NCI-H1105 (cell line): Measurements from ENCODE around the gene CMTM4.
A peak's percentile ranks its signal among the peaks of the same experiment; 100 is the strongest.
"Not testable (repeated sequence)": the region's sequence is repeated elsewhere in the genome, so short reads cannot be mapped to it uniquely, and the experiment has no call there.

Source experiments
- DNase-seq: peaks from one replicate; lab custom pipeline; 2025; lab: John Stamatoyannopoulos, UW

The CMTM4 gene

GRCh38 chr16:66616169-66616568, 80.4 kb downstream of the CMTM4 start:
- no peak for DNase-seq

DNA sequence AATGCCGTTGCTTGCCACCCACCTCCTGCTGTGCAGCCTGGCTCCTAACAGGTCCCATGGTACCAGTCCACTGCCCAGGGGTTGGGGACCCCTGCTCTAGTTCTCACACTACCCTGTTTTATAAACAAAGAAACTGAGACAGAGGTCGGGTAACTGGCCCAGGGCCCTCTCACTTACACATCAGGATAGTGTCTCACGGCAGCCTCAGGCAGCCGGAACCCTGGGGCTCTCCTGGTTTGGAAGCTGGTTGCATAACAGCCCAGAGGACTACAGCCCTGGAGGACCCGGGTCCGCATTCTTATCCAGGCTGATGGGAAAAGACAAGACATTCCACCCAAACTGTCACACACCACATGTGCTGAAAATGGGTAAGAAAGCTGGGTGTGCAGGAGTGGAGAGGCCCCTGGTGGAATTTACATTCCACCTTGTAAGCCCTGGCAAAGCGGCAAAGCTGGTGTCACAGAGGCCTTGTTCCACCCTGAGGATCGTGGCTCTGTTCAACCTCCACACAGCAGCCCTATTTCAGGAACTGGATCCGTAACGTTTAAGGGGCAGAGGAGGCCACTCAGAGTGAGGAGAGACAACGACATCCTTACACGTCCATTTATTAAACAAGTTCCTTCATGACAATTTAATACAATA, 82.3 kb downstream of the CMTM4 start:
- no peak for DNase-seq

- DNase-seq, result no peak
These were observed 84.1 kb downstream of the CMTM4 start for GRCh38 chr16:66612422-66612821.

DNA sequence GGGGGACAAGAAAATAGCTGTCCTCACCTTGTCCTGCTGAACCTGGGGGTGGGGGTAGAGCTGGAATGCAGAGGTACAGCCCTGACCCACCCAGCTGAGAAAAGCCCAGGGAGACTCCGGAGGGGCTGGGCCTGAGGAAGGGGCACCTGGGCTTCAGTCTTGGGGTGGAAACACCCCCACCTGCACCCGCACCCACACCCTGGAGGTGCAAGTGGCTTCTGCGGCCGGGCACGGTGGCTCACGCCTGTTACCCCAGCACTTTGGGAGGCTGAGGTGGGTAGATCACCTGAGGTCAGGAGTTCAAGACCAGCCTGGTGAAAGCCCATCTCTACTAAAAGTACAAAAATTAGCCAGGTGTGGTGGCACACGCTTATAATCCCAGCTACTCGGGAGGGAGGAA, 84.6 kb downstream of the CMTM4 start:
- DNase-seq, result not testable (repeated sequence)

- no peak for DNase-seq
These were observed 86.3 kb downstream of the CMTM4 start for GRCh38 chr16:66610111-66610820.

DNA sequence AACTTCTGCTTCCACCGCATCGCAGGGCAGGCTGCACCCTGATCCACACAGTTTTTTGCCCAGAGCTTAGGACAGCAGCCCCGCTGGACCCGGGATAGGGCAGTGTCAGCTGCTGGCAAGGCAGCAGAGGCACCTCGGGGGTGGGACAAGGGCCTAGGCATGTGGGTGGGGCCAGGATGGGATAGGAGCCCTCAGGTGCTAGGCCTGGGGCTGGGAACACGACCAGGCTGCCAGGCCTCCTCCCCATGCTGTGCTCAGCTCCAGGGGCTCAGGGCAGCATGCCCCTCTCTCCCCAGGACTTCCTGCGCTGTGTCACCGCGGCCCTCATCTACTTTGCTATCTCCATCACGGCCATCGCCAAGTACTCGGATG, 87.4 kb downstream of the CMTM4 start:
- DNase-seq, result no peak

GRCh38 chr16:66608241-66609138, 88.1 kb downstream of the CMTM4 start:
- peak; percentile 43 for DNase-seq

DNA sequence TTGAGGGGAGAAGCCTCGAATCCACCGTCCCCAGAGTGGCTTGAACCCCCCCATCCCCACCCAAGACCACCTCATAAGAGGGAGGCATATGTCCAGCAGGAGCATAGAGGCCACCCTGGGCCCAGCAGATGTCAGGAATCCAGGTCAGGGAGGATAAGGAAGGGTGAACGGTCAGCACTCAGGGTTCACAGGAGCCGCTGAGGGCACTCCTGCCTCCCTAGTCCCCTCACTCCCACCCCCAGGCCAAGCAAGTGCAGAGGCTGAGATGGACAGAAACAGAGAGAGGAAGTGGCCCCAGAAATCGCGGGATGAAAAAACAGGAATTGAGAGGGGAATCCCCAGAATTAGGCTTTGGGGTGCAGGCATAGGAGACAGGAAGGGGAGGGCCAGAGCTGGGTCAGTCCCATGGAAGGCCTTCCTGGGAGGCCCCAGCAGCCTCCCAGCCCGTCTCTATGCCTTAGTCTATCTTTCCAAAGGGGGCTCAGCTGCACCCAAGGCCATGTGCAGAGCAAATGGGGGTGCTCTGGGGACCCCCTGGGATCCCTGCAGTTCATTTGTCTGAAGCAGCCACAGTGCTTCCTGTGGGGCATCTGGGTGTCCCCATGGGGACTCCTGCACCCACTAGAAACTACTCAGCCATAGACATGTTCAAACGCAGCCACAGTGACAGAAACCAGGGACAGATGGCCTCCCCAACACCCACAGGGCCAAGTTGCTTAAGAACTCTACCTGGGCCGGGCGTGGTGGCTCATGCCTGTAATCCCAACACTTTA, 90.4 kb downstream of the CMTM4 start:
- DNase-seq, result no peak

DNA sequence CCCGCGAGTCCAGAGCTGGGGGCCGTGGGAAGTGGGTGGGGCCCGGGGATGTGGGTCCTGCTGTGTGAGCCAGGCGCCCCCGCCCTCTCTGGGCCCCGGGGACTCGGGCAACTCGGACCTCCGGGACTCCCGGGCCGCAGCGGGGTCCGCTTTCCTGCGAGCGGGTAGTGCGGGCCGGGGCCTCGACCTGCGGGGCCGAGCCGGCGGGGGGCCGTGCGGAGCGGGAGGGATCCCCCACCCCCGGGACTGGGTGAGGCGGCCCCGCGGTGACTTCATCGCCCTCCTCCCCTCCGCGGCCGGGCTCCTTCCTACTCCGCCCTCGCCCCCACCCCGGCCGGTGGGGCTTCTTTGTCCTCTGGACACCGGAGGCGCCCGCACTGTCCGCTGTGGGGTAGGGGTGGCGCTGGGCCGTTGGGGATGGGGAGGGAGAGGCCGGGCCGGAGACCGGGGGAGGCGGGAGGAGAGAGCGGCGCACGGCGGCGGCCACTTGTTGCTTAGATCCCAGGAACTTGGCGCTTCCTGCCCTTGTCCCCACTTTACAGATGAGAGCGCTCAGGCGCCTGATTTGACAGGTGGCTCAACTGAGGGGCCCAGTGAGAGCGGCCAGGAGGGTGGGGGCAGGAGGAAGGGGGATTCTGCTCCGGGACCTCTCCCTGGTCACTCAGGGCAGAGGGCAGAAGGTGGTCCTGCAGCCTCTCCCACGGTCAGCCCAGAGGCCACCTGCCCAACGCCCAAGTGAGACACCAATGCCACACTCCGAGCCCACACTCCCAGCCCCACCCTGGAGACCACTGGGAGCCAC, 91.2 kb downstream of the CMTM4 start:
- no peak for DNase-seq

DNA sequence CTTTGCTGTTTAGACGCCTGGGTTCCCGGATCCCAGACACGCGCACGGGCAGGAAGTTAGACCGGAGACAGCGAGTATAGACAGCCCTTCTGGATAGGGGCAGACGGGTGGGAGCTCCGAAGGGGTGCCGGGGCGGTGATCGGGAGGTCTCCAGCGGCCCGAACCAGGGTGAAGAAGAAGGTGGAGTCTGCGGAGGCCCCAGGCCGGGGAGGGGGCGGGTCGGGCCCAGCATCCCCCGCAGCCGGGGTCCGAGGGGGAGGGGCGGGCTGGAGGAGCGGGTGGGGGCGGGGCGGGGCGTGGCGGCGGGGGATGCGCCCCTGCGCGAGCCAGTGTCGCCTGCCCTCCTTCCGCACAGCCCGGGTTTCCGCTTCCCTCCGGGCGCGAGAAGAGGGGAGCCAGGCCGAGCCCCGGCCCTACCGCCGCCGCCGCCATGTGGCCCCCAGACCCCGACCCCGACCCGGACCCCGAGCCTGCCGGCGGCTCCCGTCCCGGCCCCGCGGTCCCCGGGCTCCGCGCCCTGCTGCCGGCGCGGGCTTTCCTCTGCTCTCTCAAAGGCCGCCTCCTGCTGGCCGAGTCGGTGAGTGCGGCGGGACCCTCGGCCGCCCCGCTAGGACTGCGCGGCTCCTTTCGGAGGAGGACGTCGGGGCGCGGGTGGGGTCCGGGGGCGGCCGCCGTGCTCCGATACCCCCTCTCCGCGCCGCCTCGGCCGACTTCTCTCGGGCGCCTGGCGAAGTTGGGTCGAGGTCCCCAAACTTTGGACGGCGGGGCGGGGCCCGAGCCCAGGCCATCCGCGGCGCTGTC, 92.0 kb downstream of the CMTM4 start, which contains the start of gene CMTM3:
CMTM3 (plus strand) TSS at position 329 of the 801 bp plus-strand sequence; CDS start at position 431, 102 bp downstream.
- DNase-seq, result no peak

GRCh38 chr16:66603537-66604375, 92.8 kb downstream of the CMTM4 start:
- no peak for DNase-seq

GRCh38 chr16:66601471-66601870, 95.1 kb downstream of the CMTM4 start:
- no peak for DNase-seq

DNA sequence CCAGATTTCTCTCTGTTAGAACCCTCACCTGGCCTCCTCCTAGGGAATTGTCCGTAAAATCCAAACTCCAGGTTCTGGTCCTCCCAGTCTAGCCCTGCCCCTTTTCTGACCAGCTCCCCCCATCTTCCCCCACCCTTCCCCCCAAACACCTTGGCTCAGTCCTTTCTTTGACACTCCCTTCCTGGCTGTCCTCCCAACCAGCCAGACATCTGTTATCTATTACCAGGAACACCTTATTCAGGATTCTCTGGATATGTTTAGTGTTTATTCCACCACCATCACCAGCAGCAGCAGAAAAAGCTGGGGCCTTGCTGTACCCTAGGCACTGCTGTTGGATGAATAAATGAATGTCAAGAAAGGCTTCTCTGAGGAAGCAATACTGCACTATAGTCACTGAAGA, 96.1 kb downstream of the CMTM4 start:
- no peak for DNase-seq

- no peak for DNase-seq
These were observed 96.8 kb downstream of the CMTM4 start for GRCh38 chr16:66599726-66600125.

GRCh38 chr16:66598111-66598510, 98.4 kb downstream of the CMTM4 start:
- no peak for DNase-seq

- no peak for DNase-seq
These were observed 99.3 kb downstream of the CMTM4 start for GRCh38 chr16:66596986-66597848.

DNA sequence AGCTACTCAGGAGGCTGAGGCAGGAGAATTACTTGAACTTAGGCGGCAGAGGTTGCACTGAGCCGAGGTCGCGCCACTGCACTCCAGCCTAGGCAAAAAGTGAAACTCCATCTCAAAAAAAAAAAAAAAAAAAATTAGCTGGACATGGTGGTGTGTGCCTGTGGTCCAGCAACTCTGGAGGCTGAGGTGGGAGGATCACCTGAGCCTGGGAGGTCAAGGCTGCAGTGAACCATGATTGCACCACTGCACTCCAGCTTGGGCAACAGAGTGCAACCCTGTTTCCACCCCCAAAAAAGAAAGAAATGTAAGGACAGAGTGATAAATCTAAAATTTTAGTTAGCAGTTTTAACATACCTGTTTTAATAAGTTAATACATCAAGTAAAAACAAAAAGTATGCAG, 100.0 kb downstream of the CMTM4 start:
- DNase-seq, result not testable (repeated sequence)

- DNase-seq, result no peak
These were observed 101.8 kb downstream of the CMTM4 start for GRCh38 chr16:66594739-66595138.
